Measurements from ENCODE around the gene LRSAM1. TPM values are rescaled to one million over a fixed set of nuclear protein-coding genes. Genes with fewer than 3 reads are reported as not detected.

Gene LRSAM1
- polyA plus RNA-seq, 1 experiment, result 5.2 TPM

DNA sequence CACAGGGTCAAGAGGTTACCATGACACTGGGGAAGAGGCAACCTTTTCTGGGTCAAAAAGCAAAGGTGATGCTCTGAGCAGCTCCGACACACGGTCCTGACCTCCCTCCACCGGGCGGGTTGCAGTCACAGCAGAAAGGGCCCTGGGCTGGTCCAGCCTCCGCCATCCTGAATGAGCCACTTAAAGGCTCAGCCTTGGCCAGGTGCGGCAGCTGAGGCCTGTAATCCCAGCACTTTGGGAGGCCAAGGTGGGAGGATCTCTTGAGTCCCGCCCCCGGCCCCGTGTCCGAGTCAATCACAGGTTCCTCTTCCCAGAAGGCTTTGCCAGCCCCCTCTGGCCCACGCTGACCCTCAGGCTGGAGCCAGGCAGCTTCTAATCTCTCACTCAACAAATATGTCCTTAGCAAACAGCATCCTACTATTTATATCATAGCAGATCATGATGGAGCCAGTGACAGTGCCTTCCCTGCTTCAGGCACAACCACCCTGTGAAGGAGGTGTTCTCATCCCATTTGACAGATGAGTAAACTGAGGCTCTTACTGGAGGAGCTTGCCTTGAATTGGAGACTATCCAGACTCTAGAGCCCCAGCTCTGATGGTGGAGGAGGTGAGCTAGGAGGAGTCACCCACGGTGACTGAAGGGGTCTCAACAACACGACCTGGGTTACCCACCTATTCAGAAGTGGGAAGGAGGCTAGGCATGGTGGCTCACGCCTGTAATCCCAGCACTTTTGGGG, 79.1 kb downstream of the LRSAM1 start:
- CTCF ChIA-PET, result interaction anchor here (6.0 kb wide), 1 partner anchor 7 kb away, joined by 49 read pairs; no protein-coding TSS in a partner anchor
- no peak for DNase-seq (ENCODE audit: low read depth)
- H3K36me3 ChIP-seq (ENCODE audit: control insufficient read depth, insufficient read depth, low read length), result peaks cover 41% of the 10 kb centered on the region
- TF ChIP-seq, protein P1, sequence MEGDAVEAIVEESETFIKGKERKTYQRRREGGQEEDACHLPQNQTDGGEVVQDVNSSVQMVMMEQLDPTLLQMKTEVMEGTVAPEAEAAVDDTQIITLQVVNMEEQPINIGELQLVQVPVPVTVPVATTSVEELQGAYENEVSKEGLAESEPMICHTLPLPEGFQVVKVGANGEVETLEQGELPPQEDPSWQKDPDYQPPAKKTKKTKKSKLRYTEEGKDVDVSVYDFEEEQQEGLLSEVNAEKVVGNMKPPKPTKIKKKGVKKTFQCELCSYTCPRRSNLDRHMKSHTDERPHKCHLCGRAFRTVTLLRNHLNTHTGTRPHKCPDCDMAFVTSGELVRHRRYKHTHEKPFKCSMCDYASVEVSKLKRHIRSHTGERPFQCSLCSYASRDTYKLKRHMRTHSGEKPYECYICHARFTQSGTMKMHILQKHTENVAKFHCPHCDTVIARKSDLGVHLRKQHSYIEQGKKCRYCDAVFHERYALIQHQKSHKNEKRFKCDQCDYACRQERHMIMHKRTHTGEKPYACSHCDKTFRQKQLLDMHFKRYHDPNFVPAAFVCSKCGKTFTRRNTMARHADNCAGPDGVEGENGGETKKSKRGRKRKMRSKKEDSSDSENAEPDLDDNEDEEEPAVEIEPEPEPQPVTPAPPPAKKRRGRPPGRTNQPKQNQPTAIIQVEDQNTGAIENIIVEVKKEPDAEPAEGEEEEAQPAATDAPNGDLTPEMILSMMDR (IDR thresholded peaks at IDR 0.05; ENCODE audit: insufficient read depth, low read depth, low read length), result no peak
- POLR2A ChIA-PET, result no interaction called here
- H3K4me3 ChIP-seq (ENCODE audit: low read depth, low read length), result no peak overlapping the region
- no peaks in the 10 kb centered on the region for H3K27me3 ChIP-seq (ENCODE audit: control insufficient read depth, insufficient read depth, low read length)

DNA sequence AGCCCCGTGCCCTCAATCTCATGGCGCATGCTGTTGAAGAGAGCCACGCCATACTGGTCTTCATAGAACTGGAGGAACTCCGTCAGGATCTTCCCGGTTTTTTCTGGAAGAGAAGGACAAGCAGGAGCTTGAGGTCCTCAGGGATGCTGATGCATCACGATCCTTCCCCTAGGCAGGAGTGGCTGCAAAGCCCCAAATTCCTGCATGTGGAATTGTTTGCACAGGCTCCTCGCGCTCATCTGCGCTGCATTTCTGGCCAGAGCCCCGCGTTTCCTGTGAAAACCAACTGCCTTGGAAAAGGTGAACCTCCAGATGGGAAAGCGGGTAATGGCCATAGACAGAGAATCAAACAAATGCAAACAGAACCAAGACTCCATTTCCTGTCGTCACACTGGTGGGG, 80.4 kb downstream of the LRSAM1 start:
- TF ChIP-seq, protein P1 (IDR thresholded peaks at IDR 0.05; ENCODE audit: insufficient read depth, low read depth, low read length), result no peak
- ChIA-PET CTCF (no interaction called here), POLR2A (interaction anchor here (0.6 kb wide), 1 partner anchor 12 kb away, joined by 7 read pairs; no protein-coding TSS in a partner anchor)
- DNase-seq (ENCODE audit: low read depth), result no peak
- Histone ChIP-seq H3K27me3 (ENCODE audit: control insufficient read depth, insufficient read depth, low read length) (no peaks in the 10 kb centered on the region), H3K4me3 (ENCODE audit: low read depth, low read length) (no peak overlapping the region), H3K36me3 (ENCODE audit: control insufficient read depth, insufficient read depth, low read length) (peaks cover 39% of the 10 kb centered on the region)

DNA sequence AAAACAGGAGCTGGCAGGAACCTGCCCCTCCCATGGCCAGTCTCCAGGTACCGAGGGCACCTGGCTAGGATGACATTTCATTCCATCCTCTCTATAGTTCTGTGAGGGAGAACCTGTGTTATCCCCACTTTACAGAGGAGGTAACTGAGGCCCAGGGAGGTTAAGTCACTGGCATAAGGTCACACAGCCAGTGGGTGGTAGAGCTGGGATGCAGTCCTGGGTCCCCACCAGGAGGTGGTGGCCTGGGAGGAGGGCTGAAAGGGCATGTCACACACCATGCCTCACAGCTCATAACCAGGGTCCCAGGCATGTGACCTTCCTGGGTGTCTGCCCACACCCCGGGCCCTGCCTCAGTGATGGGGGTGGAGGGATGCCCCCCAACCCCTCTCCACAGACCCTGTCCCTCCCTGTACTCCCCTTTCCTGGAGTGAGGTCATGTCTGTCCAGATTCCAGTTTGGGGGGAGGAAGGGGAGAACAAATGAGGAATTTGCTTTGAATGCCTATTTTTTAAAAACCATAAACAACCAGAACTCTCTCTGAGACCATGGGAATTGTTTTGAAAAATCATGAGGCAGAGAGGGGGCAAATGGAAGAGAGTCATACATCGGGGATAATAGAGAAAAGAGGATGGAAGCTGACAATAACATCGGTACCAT, 83.1 kb downstream of the LRSAM1 start:
- ChIA-PET POLR2A (no interaction called here), CTCF (interaction anchor here (0.6 to 6.6 kb wide), 2 partner anchors 7 to 14 kb away, joined by 3 to 49 read pairs; no protein-coding TSS in a partner anchor)
- peaks cover 33% of the 10 kb centered on the region for H3K36me3 ChIP-seq (ENCODE audit: control insufficient read depth, insufficient read depth, low read length)

DNA sequence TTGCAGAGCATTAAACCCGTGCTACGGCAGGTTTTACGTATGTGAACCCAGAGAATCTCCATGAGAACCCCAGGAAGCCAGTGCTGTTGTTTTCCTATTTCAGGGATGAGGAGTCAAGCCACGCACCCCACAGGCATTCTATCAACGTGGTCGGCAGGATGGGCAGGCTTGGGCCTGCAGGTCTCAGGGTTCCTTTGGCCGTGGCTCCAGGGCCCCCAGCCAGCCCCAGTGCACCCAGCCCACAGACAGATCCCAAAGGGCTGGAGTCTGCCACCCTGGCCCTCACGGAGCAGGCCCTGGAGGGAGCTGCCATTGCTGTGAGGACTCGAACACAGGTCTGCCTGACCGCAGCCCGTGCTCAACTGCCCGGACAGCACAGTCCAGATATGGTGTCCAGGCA, 83.6 kb downstream of the LRSAM1 start:
- H3K27me3 ChIP-seq (ENCODE audit: control insufficient read depth, insufficient read depth, low read length), result no peaks in the 10 kb centered on the region
- peaks cover 31% of the 10 kb centered on the region for H3K36me3 ChIP-seq (ENCODE audit: control insufficient read depth, insufficient read depth, low read length)
- ChIA-PET POLR2A (no interaction called here), CTCF (interaction anchor here (6.6 kb wide), 1 partner anchor 8 kb away, joined by 49 read pairs; no protein-coding TSS in a partner anchor)
- DNase-seq (ENCODE audit: low read depth), result no peak
- TF ChIP-seq, protein P1 (IDR thresholded peaks at IDR 0.05; ENCODE audit: insufficient read depth, low read depth, low read length), result no peak
- H3K4me3 ChIP-seq (ENCODE audit: low read depth, low read length), result no peak overlapping the region

More for the DNA sequence above, 83.1 kb downstream of the LRSAM1 start:
- DNase-seq (ENCODE audit: low read depth), result no peak
- TF ChIP-seq, protein P1 (IDR thresholded peaks at IDR 0.05; ENCODE audit: insufficient read depth, low read depth, low read length), result no peak
- no peaks in the 10 kb centered on the region for H3K27me3 ChIP-seq (ENCODE audit: control insufficient read depth, insufficient read depth, low read length)
- H3K4me3 ChIP-seq (ENCODE audit: low read depth, low read length), result no peak overlapping the region

DNA sequence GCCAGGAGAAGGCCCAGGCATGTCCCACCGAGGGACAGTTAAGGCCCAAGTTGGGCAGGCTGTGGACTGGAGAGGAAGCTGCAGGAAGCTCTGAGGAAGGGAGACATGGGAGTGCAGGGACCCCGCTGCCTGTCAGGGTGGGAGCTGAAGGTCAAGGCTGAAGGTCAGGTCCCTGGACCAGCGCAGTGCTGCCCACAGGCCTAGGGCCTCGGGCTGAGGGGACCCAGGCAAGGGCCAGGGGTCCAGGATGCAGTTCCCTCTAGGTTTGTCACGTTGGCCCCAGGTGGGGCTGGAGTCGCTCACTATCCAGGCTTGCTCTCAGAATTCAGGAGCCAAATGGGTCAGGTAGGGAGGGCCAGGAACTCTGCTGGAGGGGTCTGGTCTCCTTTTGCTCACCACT, 84.1 kb downstream of the LRSAM1 start:
- CTCF ChIA-PET, result interaction anchor here (6.6 kb wide), 1 partner anchor 8 kb away, joined by 49 read pairs; no protein-coding TSS in a partner anchor

More for the DNA sequence above, 84.1 kb downstream of the LRSAM1 start:
- Histone ChIP-seq H3K36me3 (ENCODE audit: control insufficient read depth, insufficient read depth, low read length) (peaks cover 27% of the 10 kb centered on the region), H3K4me3 (ENCODE audit: low read depth, low read length) (no peak overlapping the region), H3K27me3 (ENCODE audit: control insufficient read depth, insufficient read depth, low read length) (no peaks in the 10 kb centered on the region)
- TF ChIP-seq, protein P1 (IDR thresholded peaks at IDR 0.05; ENCODE audit: insufficient read depth, low read depth, low read length), result no peak
- DNase-seq (ENCODE audit: low read depth), result no peak
- POLR2A ChIA-PET, result no interaction called here
